HCT116 (cell line): ENCODE results near the gene ERMAP. TPM values are rescaled to one million over a fixed set of nuclear protein-coding genes. Genes with fewer than 3 reads are reported as not detected.

Experiments used
- ATAC-seq: fragments of 200-7000 bp; cut with Tn5 transposase; 2 replicates; pipeline ENCODE4 v1.9.1; 2020; ENCODE audit warnings: mild to moderate bottlenecking, moderate library complexity
- BruUV-seq: library from RNA; stranded (reverse); fragments of 400-500 nt; replicated peaks from 2 replicates; lab custom pipeline; 2021; lab: Mats Ljungman, UMichigan
- CTCF ChIA-PET: fragments of 300-600 bp; sonication (Branson Sonifier 250); formaldehyde crosslinking; loops from one replicate; lab custom pipeline; 2021; ENCODE audit warnings: antibody characterized with exemption; lab: Charles Lee
- POLR2A ChIA-PET: fragments of 300-600, 350-600 bp; sonication (Branson Sonifier 250); formaldehyde crosslinking; loops from one replicate; lab custom pipeline; 2021; ENCODE audit warnings: antibody characterized with exemption; lab: Charles Lee
- RAD21 ChIA-PET, 2 experiments: fragments of 300-600 bp; sonication (Branson Sonifier 250); formaldehyde crosslinking; loops; one replicate each; lab custom pipeline; 2023; ENCODE audit warnings: low total read pairs in 2 of 2; ENCODE audit not compliant: uncharacterized antibody in 2 of 2, unreplicated experiment in 2 of 2, low non-redundant PET in 1 of 2; lab: Charles Lee
- DNase-seq: peaks from one replicate; pipeline ENCODE4 v3.0.0-alpha.2; 2010; ENCODE audit warnings: low read depth, low spot score
- H2AFZ ChIP-seq: fragments of 200-600 bp; shearing (Covaris generic), sonication (generic); 2 replicates; pipeline ENCODE4 v1.6.1; 2017; ENCODE audit warnings: low read depth, mixed run types, mixed read lengths, antibody characterized with exemption, low read length; ENCODE audit not compliant: poor library complexity, severe bottlenecking
- H3K27ac ChIP-seq: 2 replicates; pipeline ENCODE4 v1.5.1; 2012; ENCODE audit warnings: low read depth, low read length
- H3K27me3 ChIP-seq: fragments of 200-600 bp; sonication (generic); 2 replicates; pipeline ENCODE4 v1.6.1; 2016; ENCODE audit warnings: mixed run types, low read length, mixed read lengths; ENCODE audit not compliant: insufficient read depth
- H3K36me3 ChIP-seq, 2 experiments: fragments of 200-500 bp in 1 of 2; fragments of 200-600 bp in 1 of 2; sonication (Bioruptor generic) in 1 of 2; sonication (generic) in 1 of 2; 2 replicates each; pipeline versions ENCODE4 v1.5.1 to v1.6.1; 2014 to 2016; ENCODE audit warnings: low read length in 2 of 2, inconsistent platforms in 1 of 2, mixed read lengths in 1 of 2, mixed run types in 1 of 2; ENCODE audit not compliant: insufficient read depth in 2 of 2, control insufficient read depth in 1 of 2
- H3K4me1 ChIP-seq, 2 experiments: fragments of 200-600 bp in 1 of 2; sonication (generic) in 1 of 2; 2 replicates each; pipeline versions ENCODE4 v1.5.1 to v1.6.1; 2012 to 2017; ENCODE audit warnings: low read length in 2 of 2, inconsistent platforms in 1 of 2, mild to moderate bottlenecking in 1 of 2, mixed read lengths in 1 of 2, mixed run types in 1 of 2, moderate library complexity in 1 of 2; ENCODE audit not compliant: insufficient read depth in 2 of 2, control insufficient read depth in 1 of 2
- H3K4me2 ChIP-seq: fragments of 200-600 bp; sonication (generic); 2 replicates; pipeline ENCODE4 v1.6.1; 2017; ENCODE audit warnings: mixed run types, low read length, mixed read lengths
- H3K4me3 ChIP-seq, 2 experiments: fragments of 200-600 bp in 1 of 2; sonication (generic) in 1 of 2; replicated peaks in 1 of 2; 2 replicates each; pipeline ENCODE4 v1.5.1; 2011 to 2016; ENCODE audit warnings: low read length in 2 of 2, control low read depth in 1 of 2, low read depth in 1 of 2, mild to moderate bottlenecking in 1 of 2, mixed read lengths in 1 of 2, mixed run types in 1 of 2
- H3K79me2 ChIP-seq: fragments of 200-600 bp; sonication (generic); 2 replicates; pipeline ENCODE4 v1.6.1; 2017; ENCODE audit warnings: mild to moderate bottlenecking, mixed run types, low read length, moderate library complexity, mixed read lengths; ENCODE audit not compliant: insufficient read depth
- H3K9ac ChIP-seq: fragments of 200-600 bp; sonication (generic); 2 replicates; pipeline ENCODE4 v1.6.1; 2016; ENCODE audit warnings: low read length, mixed read lengths
- H3K9me2 ChIP-seq: fragments of 200-600 bp; sonication (generic), shearing (Covaris generic); 2 replicates; pipeline ENCODE4 v1.6.1; 2017; ENCODE audit warnings: mixed run types, mild to moderate bottlenecking, moderate library complexity; ENCODE audit not compliant: insufficient read depth
- H3K9me3 ChIP-seq, 2 experiments: fragments of 200-500 bp in 1 of 2; fragments of 200-600 bp in 1 of 2; sonication (Bioruptor generic) in 1 of 2; sonication (generic) in 1 of 2; 2 replicates each; pipeline ENCODE4 v1.6.1; 2014 to 2017; ENCODE audit warnings: low read length in 2 of 2, mixed read lengths in 2 of 2, inconsistent platforms in 1 of 2, low read depth in 1 of 2, mild to moderate bottlenecking in 1 of 2, mixed run types in 1 of 2, moderate library complexity in 1 of 2; ENCODE audit not compliant: control insufficient read depth in 1 of 2, insufficient read depth in 1 of 2
- H4K20me1 ChIP-seq: fragments of 200-600 bp; sonication (generic), shearing (Covaris generic); 2 replicates; pipeline ENCODE4 v1.6.1; 2017; ENCODE audit warnings: mixed run types, mild to moderate bottlenecking, moderate library complexity; ENCODE audit not compliant: insufficient read depth
- ATF3 ChIP-seq: IDR thresholded peaks from 2 replicates; pipeline ENCODE4 v1.6.1; 2012
- CEBPB ChIP-seq: IDR thresholded peaks from 2 replicates; pipeline ENCODE4 v1.6.1; 2012; ENCODE audit warnings: low read depth
- EGR1 ChIP-seq: IDR thresholded peaks from 2 replicates; pipeline ENCODE4 v1.6.1; 2012; ENCODE audit warnings: low read depth
- ELF1 ChIP-seq: IDR thresholded peaks from 2 replicates; pipeline ENCODE4 v1.6.1; 2012; ENCODE audit warnings: low read depth, borderline replicate concordance
- EZH2phosphoT487 ChIP-seq: fragments of 200-600 bp; IDR thresholded peaks from 2 replicates; pipeline ENCODE4 v1.6.1; 2018; ENCODE audit warnings: antibody characterized with exemption, borderline replicate concordance
- JUND ChIP-seq: IDR thresholded peaks from 2 replicates; pipeline ENCODE4 v1.6.1; 2012
- POLR2A ChIP-seq: IDR thresholded peaks from 2 replicates; pipeline ENCODE4 v1.7.0; 2011; ENCODE audit warnings: borderline replicate concordance; ENCODE audit not compliant: insufficient read depth, insufficient read length; ENCODE audit errors: extremely low read depth
- RAD21 ChIP-seq: IDR thresholded peaks from 2 replicates; pipeline ENCODE4 v1.6.1; 2012; ENCODE audit warnings: low read depth, mild to moderate bottlenecking
- REST ChIP-seq: IDR thresholded peaks from 2 replicates; pipeline ENCODE4 v1.6.1; 2012; ENCODE audit warnings: low read depth
- SP1 ChIP-seq: IDR thresholded peaks from 2 replicates; pipeline ENCODE4 v1.6.1; 2012; ENCODE audit warnings: low read depth
- TCF7L2 ChIP-seq: IDR thresholded peaks from 2 replicates; pipeline ENCODE4 v1.7.0; 2011; ENCODE audit warnings: borderline replicate concordance, inconsistent platforms; ENCODE audit not compliant: insufficient read depth, insufficient read length; ENCODE audit errors: extremely low read depth
- YY1 ChIP-seq: IDR thresholded peaks from 2 replicates; pipeline ENCODE4 v1.6.1; 2011; ENCODE audit warnings: low read length, low read depth, moderate library complexity, mild to moderate bottlenecking; ENCODE audit not compliant: insufficient replicate concordance; ENCODE audit errors: extremely low read depth
- ZBTB33 ChIP-seq: IDR thresholded peaks from 2 replicates; pipeline ENCODE4 v1.6.1; 2011; ENCODE audit warnings: mild to moderate bottlenecking, low read length, moderate library complexity; ENCODE audit not compliant: insufficient replicate concordance; ENCODE audit errors: extremely low read depth
- ZFX ChIP-seq: fragments of 450-650 bp; IDR thresholded peaks from 2 replicates; pipeline ENCODE4 v1.6.1; 2017
- ZNF274 ChIP-seq: fragments of 200-500 bp; sonication (Bioruptor generic); IDR thresholded peaks from 2 replicates; pipeline ENCODE4 v1.6.1; 2014; ENCODE audit warnings: mild to moderate bottlenecking, low read depth, low read length, inconsistent platforms
- intact Hi-C: fragments of 100-400 bp; cut with micrococcal nuclease; formaldehyde crosslinking; loops from 2 replicates; pipeline ENCODE4 v1.10.0; 2022
- total RNA-seq: library from RNA; stranded (reverse); gene quantifications from one replicate; pipeline ENCODE4 v1.2.1, GENCODE V29; 2021; ENCODE audit not compliant: unreplicated experiment

The ERMAP gene
- total RNA-seq, 1 experiment from 2014 or later: 5.4 TPM

- H3K79me2 ChIP-seq: 0 out of 2 replicates have a peak, but pooled peaks cover 3% of the 10 kb centered on the region
- H3K9me3 ChIP-seq: no peaks in the 10 kb centered on the region
- ChIA-PET POLR2A (interaction anchor here (1.0 to 3.3 kb wide), 3 partner anchors 10 to 29 kb away, joined by 3 to 14 read pairs (median 5); partner anchors contain the start of gene ZNF691), RAD21 (no interaction called here), CTCF (interaction anchor here (0.5 to 1.4 kb wide), 2 partner anchors 28 to 256 kb away, joined by 3 read pairs; partner anchors contain the start of gene ZNF691)
- H3K4me3 ChIP-seq: no peak overlapping the region
- H2AFZ ChIP-seq: no peak overlapping the region
- no peaks in the 10 kb centered on the region for H4K20me1 ChIP-seq
- no peak overlapping the region for H3K27ac ChIP-seq
- intact Hi-C loops: no loop called here
- TSS peak; percentile 65 for BruUV-seq
- no peak for DNase-seq
- peaks cover 16 to 33% of the 10 kb centered on the region in 2 experiments for H3K4me1 ChIP-seq
- no peaks in the 10 kb centered on the region for H3K9me2 ChIP-seq
- no peak overlapping the region for H3K9ac ChIP-seq
- H3K27me3 ChIP-seq: no peaks in the 10 kb centered on the region
- H3K36me3 ChIP-seq: no peaks in the 10 kb centered on the region
- no peak for ATAC-seq
- peak overlapping the region; percentile 97 for H3K4me2 ChIP-seq
- TF ChIP-seq YY1: no peak
- TF ChIP-seq EZH2phosphoT487: no peak
- TF ChIP-seq, all 23 proteins: peak for 0
Measured at GRCh38 chr1:42817976-42818375, 1.1 kb downstream of the ERMAP start.

- Histone ChIP-seq H3K79me2 (0 out of 2 replicates have a peak, but pooled peaks cover 2% of the 10 kb centered on the region), H3K9me2 (no peaks in the 10 kb centered on the region), H3K27ac (no peak overlapping the region), H3K27me3 (no peaks in the 10 kb centered on the region), H3K4me2 (no peak overlapping the region), H3K4me1 (peaks cover 30 to 48% of the 10 kb centered on the region in 2 experiments), H3K9me3 (no peaks in the 10 kb centered on the region), H3K4me3 (no peak overlapping the region), H3K36me3 (no peaks in the 10 kb centered on the region), H3K9ac (no peak overlapping the region), H2AFZ (no peak overlapping the region), H4K20me1 (no peaks in the 10 kb centered on the region)
- ChIA-PET RAD21 (no interaction called here), CTCF (interaction anchor here (0.9 kb wide), 1 partner anchor 253 kb away, joined by 3 read pairs; no protein-coding TSS in a partner anchor), POLR2A (interaction anchor here (0.8 to 1.1 kb wide), 2 partner anchors 11 to 26 kb away, joined by 3 read pairs; partner anchors contain the start of gene ZNF691)
- DNase-seq (no peak), ATAC-seq (no peak)
- intact Hi-C loops: no loop called here
- BruUV-seq: no TSS peak
- TF ChIP-seq TCF7L2 (no peak), EGR1 (no peak), ELF1 (no peak), SP1 (no peak), REST (no peak), CEBPB (no peak), ZFX (no peak), POLR2A (no peak), ZNF274 (no peak), ZBTB33 (no peak), EZH2phosphoT487 (no peak), JUND (no peak), RAD21 (no peak), ATF3 (no peak)
Measured at GRCh38 chr1:42820813-42821212, 3.9 kb downstream of the ERMAP start.
